ENCODE measurements around the gene KRT7. TPM values are rescaled to one million over a fixed set of nuclear protein-coding genes. Genes with fewer than 3 reads are reported as not detected.

Gene KRT7
- total and polyA plus RNA-seq, 4 donors: 0.37 to 9.9 (median 7.0) TPM

- Histone ChIP-seq H3K4me1 (ENCODE audit: control insufficient read depth in 4 of 4, insufficient read depth in 4 of 4, low read length in 3 of 4) (no peaks in the 10 kb centered on the region), H3K9me3 (ENCODE audit: control insufficient read depth in 4 of 4, low read length in 3 of 4) (no peaks in the 10 kb centered on the region), H3K27me3 (ENCODE audit: control insufficient read depth in 4 of 4, insufficient read depth in 4 of 4, low read length in 3 of 4) (peaks cover 3 to 10% (median 7%) of the 10 kb centered on the region in 4 donors), H3K27ac (ENCODE audit: low read depth in 1 of 2, low read length in 2 of 2) (no peak overlapping the region), H3K4me3 (ENCODE audit: low read depth in 1 of 3, low read length in 3 of 3) (no peak overlapping the region), H3K9ac (ENCODE audit: low read depth in 1 of 2, low read length in 2 of 2) (no peak overlapping the region), H3K36me3 (ENCODE audit: control insufficient read depth in 4 of 4, insufficient read depth in 3 of 4, low read depth in 1 of 4, low read length in 3 of 4) (no peaks in the 10 kb centered on the region)
- 93% methylated on average over 1 of the region's 1 CpG for WGBS
- no peak for DNase-seq (ENCODE audit: low spot score)
- no peak for TF ChIP-seq HNF4A (conservative IDR thresholded peaks at IDR 0.05)
- no peak for TF ChIP-seq RAD21 (IDR thresholded peaks at IDR 0.05)
- TF ChIP-seq NR2F2 (IDR thresholded peaks at IDR 0.05): no peak
- no peak for TF ChIP-seq SP1 (IDR thresholded peaks at IDR 0.05)
- no peak for TF ChIP-seq FOXA2 (IDR thresholded peaks at IDR 0.05)
- no peak for TF ChIP-seq RXRA (IDR thresholded peaks at IDR 0.05)
- TF ChIP-seq HNF4G (IDR thresholded peaks at IDR 0.05): no peak
- no peak for TF ChIP-seq ATF3 (IDR thresholded peaks at IDR 0.05)
- no peak for TF ChIP-seq FOXA1 (IDR thresholded peaks at IDR 0.05)
Observed at GRCh38 chr12:52293926-52294325, 60.9 kb downstream of the KRT7 start.

- H3K27me3 ChIP-seq (ENCODE audit: control insufficient read depth in 4 of 4, insufficient read depth in 4 of 4, low read length in 3 of 4): peaks cover 3 to 10% (median 7%) of the 10 kb centered on the region in 4 donors
- H3K9ac ChIP-seq (ENCODE audit: low read depth in 1 of 2, low read length in 2 of 2): no peak overlapping the region
- no peaks in the 10 kb centered on the region for H3K36me3 ChIP-seq (ENCODE audit: control insufficient read depth in 4 of 4, insufficient read depth in 3 of 4, low read depth in 1 of 4, low read length in 3 of 4)
- no peak for DNase-seq (ENCODE audit: low spot score)
- no peaks in the 10 kb centered on the region for H3K4me1 ChIP-seq (ENCODE audit: control insufficient read depth in 4 of 4, insufficient read depth in 4 of 4, low read length in 3 of 4)
- no peaks in the 10 kb centered on the region for H3K9me3 ChIP-seq (ENCODE audit: control insufficient read depth in 4 of 4, low read length in 3 of 4)
- TF ChIP-seq, protein P1, sequence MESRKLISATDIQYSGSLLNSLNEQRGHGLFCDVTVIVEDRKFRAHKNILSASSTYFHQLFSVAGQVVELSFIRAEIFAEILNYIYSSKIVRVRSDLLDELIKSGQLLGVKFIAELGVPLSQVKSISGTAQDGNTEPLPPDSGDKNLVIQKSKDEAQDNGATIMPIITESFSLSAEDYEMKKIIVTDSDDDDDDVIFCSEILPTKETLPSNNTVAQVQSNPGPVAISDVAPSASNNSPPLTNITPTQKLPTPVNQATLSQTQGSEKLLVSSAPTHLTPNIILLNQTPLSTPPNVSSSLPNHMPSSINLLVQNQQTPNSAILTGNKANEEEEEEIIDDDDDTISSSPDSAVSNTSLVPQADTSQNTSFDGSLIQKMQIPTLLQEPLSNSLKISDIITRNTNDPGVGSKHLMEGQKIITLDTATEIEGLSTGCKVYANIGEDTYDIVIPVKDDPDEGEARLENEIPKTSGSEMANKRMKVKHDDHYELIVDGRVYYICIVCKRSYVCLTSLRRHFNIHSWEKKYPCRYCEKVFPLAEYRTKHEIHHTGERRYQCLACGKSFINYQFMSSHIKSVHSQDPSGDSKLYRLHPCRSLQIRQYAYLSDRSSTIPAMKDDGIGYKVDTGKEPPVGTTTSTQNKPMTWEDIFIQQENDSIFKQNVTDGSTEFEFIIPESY (IDR thresholded peaks at IDR 0.05): no peak
- no peak for TF ChIP-seq RAD21 (IDR thresholded peaks at IDR 0.05)
- no peak for TF ChIP-seq YY1 (IDR thresholded peaks at IDR 0.05)
- no peak for TF ChIP-seq TAF1 (conservative IDR thresholded peaks at IDR 0.05)
- no peak for TF ChIP-seq FOXA1 (IDR thresholded peaks at IDR 0.05)
- TF ChIP-seq FOXA2 (IDR thresholded peaks at IDR 0.05): no peak
- no peak for TF ChIP-seq MAX (IDR thresholded peaks at IDR 0.05)
- TF ChIP-seq ATF3 (IDR thresholded peaks at IDR 0.05): no peak
- TF ChIP-seq RXRA (IDR thresholded peaks at IDR 0.05): no peak
- TF ChIP-seq JUND (IDR thresholded peaks at IDR 0.05): no peak
- H3K27ac ChIP-seq (ENCODE audit: low read depth in 1 of 2, low read length in 2 of 2): no peak overlapping the region
- no peak overlapping the region for H3K4me3 ChIP-seq (ENCODE audit: low read depth in 1 of 3, low read length in 3 of 3)
- WGBS: 45% methylated on average over 1 of the region's 1 CpG
Observed at GRCh38 chr12:52294803-52295202, 61.8 kb downstream of the KRT7 start.

DNA sequence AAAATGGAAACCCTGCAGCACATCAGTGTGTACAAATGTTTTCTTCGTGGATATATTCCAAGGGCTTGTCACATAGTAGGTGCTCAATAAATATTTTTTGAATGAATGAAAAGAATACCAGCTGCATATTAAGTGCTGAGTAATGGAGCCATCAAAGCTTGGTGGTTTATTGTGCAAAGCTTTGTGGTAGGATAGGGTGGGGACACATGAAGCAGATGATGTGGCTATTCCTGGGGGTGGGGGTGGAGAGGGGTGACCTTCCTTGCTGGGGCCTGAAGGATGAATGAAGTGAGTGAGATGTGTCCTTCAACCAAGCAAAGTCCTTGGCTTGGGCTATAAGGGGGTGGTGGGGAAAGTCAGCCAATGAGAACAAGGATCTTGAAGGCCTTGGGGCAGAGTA is 62.6 kb downstream of the KRT7 start:
- Histone ChIP-seq H3K27me3 (ENCODE audit: control insufficient read depth in 4 of 4, insufficient read depth in 4 of 4, low read length in 3 of 4) (peaks cover 3 to 10% (median 7%) of the 10 kb centered on the region in 4 donors), H3K27ac (ENCODE audit: low read depth in 1 of 2, low read length in 2 of 2) (no peak overlapping the region), H3K4me3 (ENCODE audit: low read depth in 1 of 3, low read length in 3 of 3) (no peak overlapping the region), H3K9me3 (ENCODE audit: control insufficient read depth in 4 of 4, low read length in 3 of 4) (no peaks in the 10 kb centered on the region), H3K9ac (ENCODE audit: low read depth in 1 of 2, low read length in 2 of 2) (no peak overlapping the region), H3K36me3 (ENCODE audit: control insufficient read depth in 4 of 4, insufficient read depth in 3 of 4, low read depth in 1 of 4, low read length in 3 of 4) (no peaks in the 10 kb centered on the region), H3K4me1 (ENCODE audit: control insufficient read depth in 4 of 4, insufficient read depth in 4 of 4, low read length in 3 of 4) (no peaks in the 10 kb centered on the region)
- DNase-seq (ENCODE audit: low spot score): no peak
- no peak for TF ChIP-seq SP1 (IDR thresholded peaks at IDR 0.05)
- TF ChIP-seq FOXA1 (IDR thresholded peaks at IDR 0.05): no peak
- TF ChIP-seq EGR1 (IDR thresholded peaks at IDR 0.05; ENCODE audit: low read depth in 2 of 2): no peak
- TF ChIP-seq TAF1 (conservative IDR thresholded peaks at IDR 0.05): no peak
- no peak for TF ChIP-seq RAD21 (IDR thresholded peaks at IDR 0.05)
- no peak for TF ChIP-seq FOXA2 (IDR thresholded peaks at IDR 0.05)
- TF ChIP-seq, protein P2, sequence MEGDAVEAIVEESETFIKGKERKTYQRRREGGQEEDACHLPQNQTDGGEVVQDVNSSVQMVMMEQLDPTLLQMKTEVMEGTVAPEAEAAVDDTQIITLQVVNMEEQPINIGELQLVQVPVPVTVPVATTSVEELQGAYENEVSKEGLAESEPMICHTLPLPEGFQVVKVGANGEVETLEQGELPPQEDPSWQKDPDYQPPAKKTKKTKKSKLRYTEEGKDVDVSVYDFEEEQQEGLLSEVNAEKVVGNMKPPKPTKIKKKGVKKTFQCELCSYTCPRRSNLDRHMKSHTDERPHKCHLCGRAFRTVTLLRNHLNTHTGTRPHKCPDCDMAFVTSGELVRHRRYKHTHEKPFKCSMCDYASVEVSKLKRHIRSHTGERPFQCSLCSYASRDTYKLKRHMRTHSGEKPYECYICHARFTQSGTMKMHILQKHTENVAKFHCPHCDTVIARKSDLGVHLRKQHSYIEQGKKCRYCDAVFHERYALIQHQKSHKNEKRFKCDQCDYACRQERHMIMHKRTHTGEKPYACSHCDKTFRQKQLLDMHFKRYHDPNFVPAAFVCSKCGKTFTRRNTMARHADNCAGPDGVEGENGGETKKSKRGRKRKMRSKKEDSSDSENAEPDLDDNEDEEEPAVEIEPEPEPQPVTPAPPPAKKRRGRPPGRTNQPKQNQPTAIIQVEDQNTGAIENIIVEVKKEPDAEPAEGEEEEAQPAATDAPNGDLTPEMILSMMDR (IDR thresholded peaks at IDR 0.05; ENCODE audit: low read depth, low read length, missing input control): no peak
- no peak for TF ChIP-seq HNF4A (conservative IDR thresholded peaks at IDR 0.05)
- no peak for TF ChIP-seq HNF4G (IDR thresholded peaks at IDR 0.05)
- TF ChIP-seq JUND (IDR thresholded peaks at IDR 0.05): no peak
- TF ChIP-seq ATF3 (IDR thresholded peaks at IDR 0.05): no peak
- WGBS: 69% methylated on average over 1 of the region's 1 CpG

All from liver (tissue), 9 donors.